Body of pancreas (tissue), 4 donors: Measurements from ENCODE around the gene PMPCA.

ENCODE experiments used
- CTCF ChIP-seq, 7 experiments: fragments of 450-650 bp in 4 of 7; fragments of 200-600 bp in 3 of 7; sonication (generic) in 3 of 7; IDR thresholded peaks; one replicate each; pipeline ENCODE4 v1.5.1; 2016 to 2019; ENCODE audit warnings: antibody characterized with exemption in 7 of 7
- POLR2A ChIP-seq, 3 donors: fragments of 450-650 bp; IDR thresholded peaks; one replicate each; pipeline ENCODE4 v1.6.1; 2016; ENCODE audit warnings: antibody characterized with exemption in 3 of 3, mild to moderate bottlenecking in 2 of 3

- TF ChIP-seq POLR2A (IDR thresholded peaks at IDR 0.05): no peak
- no peak for TF ChIP-seq CTCF (IDR thresholded peaks at IDR 0.05)
Measured at GRCh38 chr9:136404801-136405136, 5.7 kb upstream of the PMPCA start.
